Body of pancreas (tissue), 4 donors: ENCODE results near the gene EDAR.

Experiments
- CTCF ChIP-seq, 7 experiments: fragments of 450-650 bp in 4 of 7; fragments of 200-600 bp in 3 of 7; sonication (generic) in 3 of 7; IDR thresholded peaks; one replicate each; pipeline ENCODE4 v1.5.1; 2016 to 2019; ENCODE audit warnings: antibody characterized with exemption in 7 of 7
- POLR2A ChIP-seq, 3 donors: fragments of 450-650 bp; IDR thresholded peaks; one replicate each; pipeline ENCODE4 v1.6.1; 2016; ENCODE audit warnings: antibody characterized with exemption in 3 of 3, mild to moderate bottlenecking in 2 of 3

GRCh38 chr2:109006971-109007370, 18.0 kb upstream of the EDAR start:
- TF ChIP-seq CTCF (IDR thresholded peaks at IDR 0.05) = no peak
- no peak for TF ChIP-seq POLR2A (IDR thresholded peaks at IDR 0.05)
